NCI-H2196 (cell line): Measurements from ENCODE around the gene TAF1L.

Experiments
- DNase-seq: peaks from one replicate; lab custom pipeline; 2025; ENCODE audit not compliant: unreplicated experiment; lab: John Stamatoyannopoulos, UW

The TAF1L gene

GRCh38 chr9:32596096-32596865 lies 39.2 kb downstream of the TAF1L start:
- no peak for DNase-seq

- no peak for DNase-seq
These were observed 44.6 kb downstream of the TAF1L start for GRCh38 chr9:32590898-32591297.

- DNase-seq = no peak
These were observed 45.0 kb downstream of the TAF1L start for GRCh38 chr9:32590476-32590875.

- DNase-seq = peak; percentile 8
These were observed 46.3 kb downstream of the TAF1L start for GRCh38 chr9:32589083-32589723.

GRCh38 chr9:32587901-32588300 lies 47.6 kb downstream of the TAF1L start:
- DNase-seq = no peak

GRCh38 chr9:32584784-32585183 lies 50.7 kb downstream of the TAF1L start:
- no peak for DNase-seq

- DNase-seq = peak; percentile 44
These were observed 53.8 kb downstream of the TAF1L start for GRCh38 chr9:32581512-32582143.

- no peak for DNase-seq
These were observed 54.7 kb downstream of the TAF1L start for GRCh38 chr9:32580631-32581300.

- DNase-seq = peak; percentile 61
These were observed 55.6 kb downstream of the TAF1L start for GRCh38 chr9:32579706-32580331.
